NCI-H146 treated with DMSO at 0.1 percent for 48 hours (cell line): Measurements from ENCODE around the gene ARHGAP21.
"Not testable (repeated sequence)": the region's sequence is repeated elsewhere in the genome, so short reads cannot be mapped to it uniquely, and the experiment has no call there.

Experiments
- DNase-seq: peaks from one replicate; lab custom pipeline; 2025; ENCODE audit not compliant: unreplicated experiment; lab: John Stamatoyannopoulos, UW

The ARHGAP21 gene

GRCh38 chr10:24643679-24644209 lies 79.9 kb downstream of the ARHGAP21 start:
- no peak for DNase-seq

GRCh38 chr10:24642921-24643678 lies 80.6 kb downstream of the ARHGAP21 start:
- DNase-seq, result peak; percentile 92

GRCh38 chr10:24639124-24639523 lies 84.6 kb downstream of the ARHGAP21 start:
- DNase-seq, result no peak

- DNase-seq, result no peak
Measured at GRCh38 chr10:24625778-24626177, 97.9 kb downstream of the ARHGAP21 start.

- DNase-seq, result no peak
Measured at GRCh38 chr10:24623383-24623782, 100.3 kb downstream of the ARHGAP21 start.

- DNase-seq, result no peak
Measured at GRCh38 chr10:24622781-24623301, 100.8 kb downstream of the ARHGAP21 start.

- DNase-seq, result not testable (repeated sequence)
Measured at GRCh38 chr10:24621035-24621795, 102.5 kb downstream of the ARHGAP21 start.

- not testable (repeated sequence) for DNase-seq
Measured at GRCh38 chr10:24619994-24620310, 103.7 kb downstream of the ARHGAP21 start.

- not testable (repeated sequence) for DNase-seq
Measured at GRCh38 chr10:24619291-24619993, 104.2 kb downstream of the ARHGAP21 start.

GRCh38 chr10:24618401-24618800 lies 105.3 kb downstream of the ARHGAP21 start:
- no peak for DNase-seq

- peak; percentile 41 for DNase-seq
Measured at GRCh38 chr10:24617771-24618396, 105.8 kb downstream of the ARHGAP21 start.

GRCh38 chr10:24616536-24616935 lies 107.2 kb downstream of the ARHGAP21 start:
- DNase-seq, result no peak

GRCh38 chr10:24606021-24606420 lies 117.7 kb downstream of the ARHGAP21 start:
- no peak for DNase-seq

- no peak for DNase-seq
Measured at GRCh38 chr10:24605141-24605540, 118.5 kb downstream of the ARHGAP21 start.

GRCh38 chr10:24603333-24603732 lies 120.4 kb downstream of the ARHGAP21 start:
- no peak for DNase-seq

- no peak for DNase-seq
Measured at GRCh38 chr10:24597961-24598360, 125.7 kb downstream of the ARHGAP21 start.

GRCh38 chr10:24597426-24597825 lies 126.3 kb downstream of the ARHGAP21 start:
- DNase-seq, result no peak

GRCh38 chr10:24596217-24596930 lies 127.3 kb downstream of the ARHGAP21 start:
- no peak for DNase-seq

GRCh38 chr10:24590697-24591457 lies 132.8 kb downstream of the ARHGAP21 start:
- DNase-seq, result no peak
